ENCODE measurements around the gene RBPMS2.

Gene RBPMS2

DNA sequence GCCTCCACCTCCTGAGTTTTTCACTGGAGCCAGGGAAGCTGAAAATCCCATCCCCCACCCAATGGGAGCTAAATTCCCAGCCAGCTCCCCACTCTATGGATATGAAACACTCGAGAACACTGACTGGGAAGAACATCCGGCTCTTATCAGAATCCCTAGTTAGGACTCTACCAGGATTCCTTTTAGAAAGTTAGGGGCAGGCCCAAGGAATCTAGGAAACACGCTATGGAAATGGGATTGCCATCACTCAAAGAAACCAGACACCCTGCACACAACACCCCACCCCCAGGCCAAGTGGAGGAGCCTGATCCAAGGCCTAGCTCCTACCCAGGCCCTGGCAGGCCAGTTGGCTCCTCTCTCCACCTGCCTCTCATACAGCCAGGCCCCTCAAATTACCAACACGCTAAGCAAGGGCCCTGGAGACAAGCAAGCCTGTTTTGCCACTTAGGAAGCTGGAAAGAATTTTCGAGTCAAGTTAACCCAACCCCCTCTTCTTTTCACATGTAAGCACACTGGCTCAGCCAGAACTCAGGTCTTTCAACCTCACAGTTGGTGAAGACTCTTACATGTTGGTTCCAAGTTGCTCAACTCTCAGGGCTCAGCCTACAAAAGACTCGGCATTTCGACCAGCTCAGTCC lies 75.5 kb downstream of the RBPMS2 start:
- Histone ChIP-seq H3K4me1 (ENCODE audit: control insufficient read depth, low read depth, low read length) (peaks cover 57% of the 10 kb centered on the region), H3K36me3 (ENCODE audit: control insufficient read depth, low read depth, low read length) (peaks cover 28% of the 10 kb centered on the region), H3K4me3 (ENCODE audit: low read length) (peak overlapping the region; percentile 80), H3K9me3 (ENCODE audit: control insufficient read depth, low read depth, low read length) (no peaks in the 10 kb centered on the region), H3K9ac (ENCODE audit: low read length) (peak overlapping the region; percentile 77), H3K27me3 (ENCODE audit: control insufficient read depth, insufficient read depth, low read length) (no peaks in the 10 kb centered on the region), H3K27ac (ENCODE audit: low read length) (peak overlapping the region; percentile 87)

DNA sequence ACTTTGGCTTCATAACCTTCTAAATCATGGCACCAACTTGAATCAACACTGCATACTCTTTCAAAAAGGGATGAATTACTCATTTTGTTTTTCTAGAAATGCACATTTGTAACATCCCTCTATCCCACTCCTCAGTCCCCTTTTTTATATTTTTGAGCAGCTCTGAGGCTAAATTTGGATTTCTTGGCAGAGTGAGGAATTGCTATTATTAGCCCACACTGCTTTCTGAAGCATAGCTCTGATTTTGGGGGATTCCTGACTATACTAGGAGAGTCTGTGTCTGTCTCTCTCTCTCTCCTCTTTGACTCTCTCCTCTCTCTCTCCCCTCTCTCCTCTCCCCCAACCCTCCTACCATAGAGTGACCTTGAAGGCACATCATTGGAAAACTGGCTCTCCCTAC lies 76.6 kb downstream of the RBPMS2 start:
- Histone ChIP-seq H3K4me1 (ENCODE audit: control insufficient read depth, low read depth, low read length) (peaks cover 56% of the 10 kb centered on the region), H3K9ac (ENCODE audit: low read length) (peak overlapping the region; percentile 77), H3K4me3 (ENCODE audit: low read length) (peak overlapping the region; percentile 80), H3K36me3 (ENCODE audit: control insufficient read depth, low read depth, low read length) (peaks cover 28% of the 10 kb centered on the region), H3K27ac (ENCODE audit: low read length) (peak overlapping the region; percentile 87), H3K27me3 (ENCODE audit: control insufficient read depth, insufficient read depth, low read length) (no peaks in the 10 kb centered on the region), H3K9me3 (ENCODE audit: control insufficient read depth, low read depth, low read length) (no peaks in the 10 kb centered on the region)

- peak overlapping the region; percentile 9 for H3K4me3 ChIP-seq (ENCODE audit: low read length)
- peaks cover 36% of the 10 kb centered on the region for H3K36me3 ChIP-seq (ENCODE audit: control insufficient read depth, low read depth, low read length)
- no peaks in the 10 kb centered on the region for H3K9me3 ChIP-seq (ENCODE audit: control insufficient read depth, low read depth, low read length)
- no peak overlapping the region for H3K27ac ChIP-seq (ENCODE audit: low read length)
- H3K27me3 ChIP-seq (ENCODE audit: control insufficient read depth, insufficient read depth, low read length), result no peaks in the 10 kb centered on the region
- peaks cover 51% of the 10 kb centered on the region for H3K4me1 ChIP-seq (ENCODE audit: control insufficient read depth, low read depth, low read length)
- no peak overlapping the region for H3K9ac ChIP-seq (ENCODE audit: low read length)
Observed at GRCh38 chr15:64697911-64698369, 77.4 kb downstream of the RBPMS2 start.

- Histone ChIP-seq H3K27me3 (ENCODE audit: control insufficient read depth, insufficient read depth, low read length) (no peaks in the 10 kb centered on the region), H3K4me1 (ENCODE audit: control insufficient read depth, low read depth, low read length) (peaks cover 46% of the 10 kb centered on the region), H3K9me3 (ENCODE audit: control insufficient read depth, low read depth, low read length) (no peaks in the 10 kb centered on the region), H3K4me3 (ENCODE audit: low read length) (no peak overlapping the region), H3K9ac (ENCODE audit: low read length) (no peak overlapping the region), H3K36me3 (ENCODE audit: control insufficient read depth, low read depth, low read length) (peaks cover 45% of the 10 kb centered on the region), H3K27ac (ENCODE audit: low read length) (no peak overlapping the region)
Observed at GRCh38 chr15:64696481-64696880, 78.9 kb downstream of the RBPMS2 start.

GRCh38 chr15:64695561-64695992 lies 79.8 kb downstream of the RBPMS2 start:
- Histone ChIP-seq H3K4me3 (ENCODE audit: low read length) (no peak overlapping the region), H3K36me3 (ENCODE audit: control insufficient read depth, low read depth, low read length) (peaks cover 54% of the 10 kb centered on the region), H3K27me3 (ENCODE audit: control insufficient read depth, insufficient read depth, low read length) (no peaks in the 10 kb centered on the region), H3K9me3 (ENCODE audit: control insufficient read depth, low read depth, low read length) (no peaks in the 10 kb centered on the region), H3K4me1 (ENCODE audit: control insufficient read depth, low read depth, low read length) (peaks cover 40% of the 10 kb centered on the region), H3K27ac (ENCODE audit: low read length) (no peak overlapping the region), H3K9ac (ENCODE audit: low read length) (no peak overlapping the region)

DNA sequence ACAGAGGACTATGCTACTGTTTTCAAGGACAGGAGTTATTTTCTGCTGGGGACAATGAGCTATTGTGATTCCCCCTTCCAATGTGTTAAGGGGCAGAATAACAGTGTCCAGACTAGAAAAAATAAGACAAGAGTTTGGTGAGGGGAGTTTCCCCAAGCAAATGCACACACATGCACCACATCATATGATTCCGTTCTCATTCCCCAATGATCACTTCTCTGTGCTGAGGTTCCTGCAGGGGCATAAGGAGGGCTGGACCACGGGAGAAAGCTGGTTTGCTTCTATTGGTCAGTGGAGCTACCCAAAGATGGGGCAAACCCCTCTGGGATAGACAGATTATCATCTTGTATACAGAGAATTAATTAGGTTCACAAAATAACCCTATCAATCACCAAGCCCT lies 80.6 kb downstream of the RBPMS2 start:
- no peak overlapping the region for H3K9ac ChIP-seq (ENCODE audit: low read length)
- peaks cover 33% of the 10 kb centered on the region for H3K4me1 ChIP-seq (ENCODE audit: control insufficient read depth, low read depth, low read length)
- peaks cover 62% of the 10 kb centered on the region for H3K36me3 ChIP-seq (ENCODE audit: control insufficient read depth, low read depth, low read length)
- H3K9me3 ChIP-seq (ENCODE audit: control insufficient read depth, low read depth, low read length), result no peaks in the 10 kb centered on the region
- H3K4me3 ChIP-seq (ENCODE audit: low read length), result no peak overlapping the region
- no peaks in the 10 kb centered on the region for H3K27me3 ChIP-seq (ENCODE audit: control insufficient read depth, insufficient read depth, low read length)
- no peak overlapping the region for H3K27ac ChIP-seq (ENCODE audit: low read length)

GRCh38 chr15:64693134-64693533 lies 82.3 kb downstream of the RBPMS2 start:
- Histone ChIP-seq H3K9me3 (ENCODE audit: control insufficient read depth, low read depth, low read length) (no peaks in the 10 kb centered on the region), H3K27me3 (ENCODE audit: control insufficient read depth, insufficient read depth, low read length) (no peaks in the 10 kb centered on the region), H3K36me3 (ENCODE audit: control insufficient read depth, low read depth, low read length) (peaks cover 76% of the 10 kb centered on the region), H3K4me3 (ENCODE audit: low read length) (no peak overlapping the region), H3K27ac (ENCODE audit: low read length) (no peak overlapping the region), H3K9ac (ENCODE audit: low read length) (no peak overlapping the region), H3K4me1 (ENCODE audit: control insufficient read depth, low read depth, low read length) (peaks cover 21% of the 10 kb centered on the region)

DNA sequence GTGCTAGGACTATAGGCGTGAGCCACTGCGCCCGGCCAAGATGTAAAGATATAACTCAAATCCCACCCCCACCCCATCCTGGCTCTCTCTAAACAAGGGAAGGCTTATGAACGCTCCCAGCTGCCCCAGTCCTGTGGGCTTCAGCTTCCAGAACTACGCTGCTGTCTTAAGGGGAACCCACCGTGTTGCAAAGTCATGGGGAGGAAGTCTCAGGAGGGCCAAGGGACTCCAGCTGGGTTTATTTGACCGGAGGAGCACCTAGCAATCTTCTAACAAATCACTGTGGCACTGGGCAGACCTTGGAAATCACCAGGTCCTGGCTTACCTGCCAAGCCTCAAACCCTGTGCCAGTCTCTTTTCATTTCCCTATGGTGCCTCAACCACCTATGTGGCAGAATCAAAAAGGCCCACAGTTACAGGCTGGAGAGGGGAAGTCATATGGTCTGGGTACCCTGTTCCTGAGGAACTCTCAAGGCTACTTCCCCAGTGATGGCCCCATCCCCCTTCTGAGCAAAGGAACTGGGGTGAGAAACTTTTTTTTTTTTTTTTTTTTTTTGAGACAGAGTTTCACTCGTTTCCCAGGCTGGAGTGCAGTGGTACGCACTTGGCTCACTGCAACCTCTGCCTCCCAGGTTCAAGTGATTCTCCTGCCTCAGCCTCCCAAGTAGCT lies 83.4 kb downstream of the RBPMS2 start:
- Histone ChIP-seq H3K27me3 (ENCODE audit: control insufficient read depth, insufficient read depth, low read length) (no peaks in the 10 kb centered on the region), H3K4me3 (ENCODE audit: low read length) (no peak overlapping the region), H3K36me3 (ENCODE audit: control insufficient read depth, low read depth, low read length) (peaks cover 80% of the 10 kb centered on the region), H3K27ac (ENCODE audit: low read length) (no peak overlapping the region), H3K9me3 (ENCODE audit: control insufficient read depth, low read depth, low read length) (no peaks in the 10 kb centered on the region), H3K9ac (ENCODE audit: low read length) (no peak overlapping the region), H3K4me1 (ENCODE audit: control insufficient read depth, low read depth, low read length) (peaks cover 13% of the 10 kb centered on the region)

GRCh38 chr15:64690578-64691296 lies 84.7 kb downstream of the RBPMS2 start:
- H3K4me3 ChIP-seq (ENCODE audit: low read length), result no peak overlapping the region
- no peak overlapping the region for H3K27ac ChIP-seq (ENCODE audit: low read length)
- no peaks in the 10 kb centered on the region for H3K9me3 ChIP-seq (ENCODE audit: control insufficient read depth, low read depth, low read length)
- peaks cover 7% of the 10 kb centered on the region for H3K4me1 ChIP-seq (ENCODE audit: control insufficient read depth, low read depth, low read length)
- H3K27me3 ChIP-seq (ENCODE audit: control insufficient read depth, insufficient read depth, low read length), result no peaks in the 10 kb centered on the region
- peaks cover 77% of the 10 kb centered on the region for H3K36me3 ChIP-seq (ENCODE audit: control insufficient read depth, low read depth, low read length)
- H3K9ac ChIP-seq (ENCODE audit: low read length), result no peak overlapping the region

DNA sequence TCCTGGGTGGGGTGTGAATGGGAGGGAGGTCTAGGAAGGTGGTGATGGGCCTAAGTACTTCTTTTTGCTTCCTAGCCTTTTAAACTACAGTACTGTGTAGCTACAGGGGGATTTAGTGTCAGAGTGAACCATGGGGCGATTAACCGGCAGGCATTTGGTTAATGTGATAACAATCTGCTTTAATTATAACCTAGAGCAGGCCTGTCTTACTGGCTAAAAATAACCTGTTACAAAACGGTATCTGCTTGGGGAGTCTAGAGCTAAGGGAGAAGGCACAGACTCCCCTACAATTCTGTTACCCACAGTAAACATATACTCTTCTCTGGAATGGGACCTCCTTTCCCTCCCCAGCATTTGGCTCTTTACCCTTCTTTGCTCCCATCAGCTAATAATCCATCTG lies 85.4 kb downstream of the RBPMS2 start:
- H3K9ac ChIP-seq (ENCODE audit: low read length), result no peak overlapping the region
- H3K4me1 ChIP-seq (ENCODE audit: control insufficient read depth, low read depth, low read length), result peaks cover 14% of the 10 kb centered on the region
- H3K27ac ChIP-seq (ENCODE audit: low read length), result no peak overlapping the region
- H3K9me3 ChIP-seq (ENCODE audit: control insufficient read depth, low read depth, low read length), result no peaks in the 10 kb centered on the region
- H3K36me3 ChIP-seq (ENCODE audit: control insufficient read depth, low read depth, low read length), result peaks cover 73% of the 10 kb centered on the region
- no peaks in the 10 kb centered on the region for H3K27me3 ChIP-seq (ENCODE audit: control insufficient read depth, insufficient read depth, low read length)
- no peak overlapping the region for H3K4me3 ChIP-seq (ENCODE audit: low read length)
